DMS 273 treated with DMSO at 0.1 percent for 48 hours (cell line): ENCODE results near the gene KCNA2.

ENCODE experiments used
- DNase-seq: peaks from one replicate; lab custom pipeline; 2025; lab: John Stamatoyannopoulos, UW

Gene KCNA2

DNA sequence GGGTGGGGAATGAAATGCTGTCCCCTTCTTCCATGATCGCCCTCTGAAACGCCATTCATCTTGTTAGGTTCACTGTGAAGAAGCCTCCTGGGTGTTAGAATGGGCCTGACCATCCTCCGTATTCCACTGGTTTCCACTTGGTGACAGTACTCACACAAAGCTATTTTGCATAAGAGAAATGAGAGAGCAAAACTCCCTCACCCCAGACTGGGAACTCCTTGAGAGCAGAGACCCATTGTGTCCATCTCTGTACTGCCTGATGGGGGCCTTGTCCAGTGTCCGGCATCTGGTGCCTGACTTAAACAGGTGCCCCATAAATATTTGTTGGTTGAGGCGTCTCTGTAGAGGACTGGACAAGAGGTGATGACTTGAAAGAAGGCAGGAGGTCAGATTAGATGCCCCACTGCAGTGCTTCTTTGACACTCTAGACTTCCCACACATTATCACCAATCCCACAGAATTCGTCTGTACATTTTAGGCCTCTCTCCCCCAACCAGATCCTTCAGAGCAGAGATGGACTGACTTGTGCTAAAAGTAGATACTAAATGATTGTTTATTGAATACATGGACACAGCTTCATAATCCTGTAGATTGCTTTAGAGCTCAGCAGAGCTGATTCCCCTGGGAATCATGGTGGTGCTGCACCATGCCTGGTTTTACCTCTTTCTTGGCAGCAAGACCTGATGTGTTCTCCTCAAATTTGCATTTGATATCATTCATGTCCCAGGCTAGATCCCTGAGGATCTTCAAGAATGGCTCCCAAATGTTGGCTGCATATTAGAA lies 22.4 kb upstream of the KCNA2 start:
- no peak for DNase-seq

DNA sequence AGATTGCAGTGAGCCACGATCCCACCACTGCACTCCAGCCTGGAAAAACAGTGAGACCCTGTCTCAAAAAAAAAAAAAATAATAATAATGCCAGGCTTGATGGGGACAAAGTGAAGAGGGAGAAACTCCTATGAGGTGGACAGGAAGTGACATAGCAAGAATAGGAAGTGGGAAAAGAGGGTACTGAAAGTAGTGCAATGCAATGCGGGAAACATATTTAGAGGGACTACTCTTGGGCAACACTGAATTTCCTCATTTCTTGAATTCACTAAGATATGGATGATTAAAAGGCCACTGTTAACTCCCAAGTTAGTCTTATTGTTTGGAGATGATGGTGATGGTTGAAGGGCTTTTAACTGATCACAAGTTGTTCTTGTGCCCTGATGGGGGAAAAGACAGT lies 21.6 kb upstream of the KCNA2 start:
- no peak for DNase-seq

DNA sequence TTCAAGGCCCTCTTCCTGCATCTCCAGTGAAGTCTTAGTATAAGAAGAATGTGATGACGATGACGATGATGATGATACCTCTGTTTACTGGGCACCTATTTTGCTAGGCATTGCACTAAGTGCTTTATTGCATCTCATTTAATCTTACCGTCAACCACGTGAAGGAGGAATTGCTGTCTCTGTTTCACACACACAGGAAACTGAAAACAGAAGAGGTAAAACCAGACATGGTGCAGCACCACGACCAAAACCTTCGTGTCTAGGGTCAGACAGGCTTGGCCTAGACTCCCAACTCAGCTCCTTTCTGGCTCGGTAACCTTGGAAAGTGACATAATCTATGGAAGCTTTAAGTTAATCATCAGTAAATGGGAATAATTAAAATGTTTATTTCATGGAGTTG lies 20.7 kb upstream of the KCNA2 start:
- no peak for DNase-seq

DNA sequence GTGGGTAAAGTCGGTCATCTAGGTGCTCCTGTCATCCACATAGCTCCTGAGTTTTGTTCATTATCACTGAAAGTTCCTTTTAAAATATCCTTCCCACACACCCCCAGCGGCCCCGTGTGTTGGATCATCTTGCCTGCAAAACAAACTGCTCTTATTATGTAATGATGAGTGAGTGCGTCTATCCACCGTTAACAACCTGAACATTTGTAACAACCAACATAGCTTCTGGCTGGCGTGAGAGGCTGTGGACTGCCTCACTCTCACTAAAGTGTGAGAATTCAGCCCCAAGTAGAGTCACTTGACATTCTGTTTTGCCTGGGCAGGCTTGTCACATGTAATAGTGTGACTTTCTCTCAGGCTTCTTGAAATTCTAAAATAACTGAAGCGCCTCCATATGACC lies 14.5 kb upstream of the KCNA2 start:
- no peak for DNase-seq

DNA sequence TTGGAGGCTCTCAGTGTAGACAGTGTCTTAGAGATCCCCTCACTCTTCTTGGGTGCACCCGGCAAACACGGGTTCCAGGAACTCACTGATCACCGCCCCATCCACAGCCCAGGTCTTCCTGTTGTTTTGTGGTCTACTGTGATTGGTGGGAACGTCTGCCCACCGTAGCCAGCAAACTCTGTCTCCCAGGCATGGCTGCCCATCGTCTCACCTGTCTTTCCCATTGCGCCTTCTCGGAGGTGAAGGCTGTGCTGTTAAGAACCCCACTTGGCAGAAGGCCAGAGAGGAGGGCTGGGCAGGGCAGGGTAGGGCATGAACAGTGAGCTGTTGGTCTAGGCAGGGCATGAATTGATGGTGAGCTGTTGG lies 14.1 kb upstream of the KCNA2 start:
- DNase-seq: no peak

DNA sequence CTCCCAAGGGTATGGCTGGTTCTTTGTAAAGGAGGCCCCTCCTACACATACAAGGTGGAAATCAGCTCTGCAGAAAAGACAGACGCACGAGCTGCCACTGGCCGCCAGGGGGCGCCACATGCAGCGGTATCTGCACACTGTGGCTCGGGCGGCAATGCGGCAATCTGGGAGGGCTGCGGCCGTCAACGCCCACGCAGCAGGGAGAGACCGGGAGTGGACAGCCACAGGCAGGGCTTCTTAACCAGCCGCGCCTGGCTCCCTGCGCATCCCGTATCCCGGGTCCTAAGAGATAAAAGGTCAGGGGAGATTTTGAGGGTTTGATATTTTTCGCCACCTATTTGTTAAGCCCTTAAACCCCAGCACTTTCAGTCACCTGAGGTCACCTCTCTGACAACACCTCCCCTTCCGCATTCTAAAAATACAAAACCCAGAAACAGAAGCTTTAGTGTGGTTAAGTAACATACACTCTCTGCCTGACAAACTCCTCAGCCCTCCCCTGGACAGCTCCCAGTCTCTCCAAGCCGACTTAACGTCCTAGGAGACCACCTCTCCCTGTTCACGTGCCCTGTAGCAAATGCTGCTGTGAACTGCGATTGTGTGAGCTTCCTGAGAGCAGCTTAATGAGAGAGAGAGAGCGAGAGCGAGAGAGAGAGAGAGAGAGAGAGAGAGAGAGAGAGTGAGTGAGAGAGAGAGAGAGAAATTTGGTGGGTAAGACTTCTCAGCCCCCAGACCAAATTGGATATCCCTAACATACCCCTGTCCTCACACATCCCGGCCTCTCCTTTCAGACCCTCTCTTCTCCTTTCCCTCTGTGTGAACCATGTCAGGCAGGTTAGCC lies 13.5 kb upstream of the KCNA2 start:
- DNase-seq: peak; percentile 48

DNA sequence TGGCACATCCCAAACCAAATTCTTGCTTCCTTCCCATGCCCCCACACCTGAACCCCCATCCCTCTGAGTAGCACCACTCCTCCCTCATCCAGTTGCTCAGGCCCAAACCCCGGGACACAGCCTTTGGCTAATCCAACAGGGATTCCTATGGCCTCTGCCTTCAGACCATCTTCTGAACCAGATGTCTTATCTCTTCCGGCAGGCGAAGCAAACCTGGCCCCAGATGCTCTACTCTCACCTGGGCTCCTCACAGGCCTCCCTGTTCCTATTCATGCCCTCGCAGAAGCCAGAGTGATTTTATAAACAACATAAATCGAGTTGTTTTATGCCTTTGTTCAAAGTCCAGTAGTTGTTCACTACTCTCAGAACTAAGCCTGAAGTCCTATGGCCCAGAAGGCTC lies 12.5 kb upstream of the KCNA2 start:
- no peak for DNase-seq

DNA sequence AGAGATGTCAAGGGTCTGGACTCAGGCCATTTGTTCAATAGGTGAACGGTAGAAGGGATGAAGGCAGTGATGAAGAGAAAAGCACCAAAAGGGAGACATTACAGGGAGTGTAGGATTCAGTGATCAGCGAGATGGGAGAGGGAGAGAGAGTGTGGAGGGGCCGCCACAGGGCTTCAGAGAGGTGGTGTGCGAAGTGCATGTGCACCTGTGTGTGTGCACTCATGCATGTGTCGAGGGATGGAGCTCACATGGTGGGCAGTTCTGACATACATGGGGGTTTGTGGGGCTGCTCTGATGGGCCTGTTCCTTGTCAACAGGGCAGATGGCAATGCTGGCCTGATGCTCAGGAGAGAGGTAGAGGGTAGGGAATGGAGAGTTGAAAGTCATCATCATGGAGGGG lies 11.4 kb upstream of the KCNA2 start:
- no peak for DNase-seq

DNA sequence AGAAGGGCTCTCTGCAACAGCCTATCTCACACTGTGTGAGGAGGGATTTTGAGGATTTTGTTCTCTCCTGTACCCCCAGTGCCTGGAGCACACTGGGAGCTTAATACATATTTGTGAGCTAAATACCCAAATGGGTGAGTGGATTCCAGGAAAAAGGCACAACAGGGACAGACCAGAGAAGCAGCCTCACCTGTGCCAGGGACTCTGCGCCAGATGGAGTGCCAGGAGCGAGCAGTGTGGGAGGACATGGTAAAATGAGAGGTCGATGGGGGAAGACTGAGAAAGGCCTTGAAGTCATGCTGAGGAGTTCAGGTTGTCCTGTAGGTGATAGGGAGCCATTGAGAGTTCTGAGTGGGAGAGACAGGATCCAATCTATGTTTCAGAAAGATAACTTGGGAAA lies 11.0 kb upstream of the KCNA2 start:
- DNase-seq: no peak

DNA sequence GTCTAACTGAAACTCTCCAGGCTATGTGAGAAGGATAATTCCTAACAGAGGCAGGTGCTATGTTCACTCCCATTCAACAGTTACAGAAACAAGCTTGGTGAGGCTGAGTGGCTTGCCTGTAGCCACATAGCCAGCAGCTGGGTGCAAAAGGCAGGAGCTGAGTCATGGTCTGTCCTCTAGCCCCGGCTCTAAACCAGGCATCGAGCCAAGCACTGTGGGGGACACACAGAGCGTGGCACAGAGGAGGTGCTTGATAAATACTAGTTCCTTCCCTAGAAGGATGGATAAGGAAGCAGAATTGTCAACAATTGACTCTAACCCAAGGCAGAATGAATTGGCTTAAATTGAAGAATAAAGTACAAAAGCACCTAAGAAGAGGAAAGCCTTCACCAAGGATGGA lies 10.4 kb upstream of the KCNA2 start:
- no peak for DNase-seq

DNA sequence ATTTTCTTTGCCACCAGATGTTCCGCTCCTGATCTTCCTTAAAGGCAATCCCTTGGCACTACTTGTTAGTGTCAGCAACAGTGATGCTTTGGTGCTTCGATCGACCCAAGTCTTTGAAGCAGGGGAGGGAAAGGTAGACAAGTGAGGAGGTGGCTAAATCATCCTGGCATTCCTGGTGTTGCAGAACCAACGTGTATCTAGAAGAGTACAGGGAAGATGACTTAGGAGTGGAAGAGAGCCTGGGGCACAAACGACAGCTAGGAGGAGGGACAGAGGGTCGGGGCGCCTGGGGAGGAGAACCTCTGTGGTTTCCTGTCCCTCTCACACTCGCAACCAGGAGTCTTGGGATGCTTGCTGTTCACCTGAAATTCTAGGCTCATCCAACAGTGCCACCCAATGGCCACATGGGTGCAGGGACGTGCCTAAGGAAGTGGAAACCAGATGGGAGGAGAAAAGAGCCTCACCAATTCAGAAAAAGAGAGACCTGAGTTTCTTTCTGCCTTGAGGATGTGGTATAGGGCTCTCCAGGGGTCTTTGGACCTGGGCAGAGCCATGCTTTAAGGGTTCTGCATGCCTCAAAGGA lies 9.5 kb upstream of the KCNA2 start:
- DNase-seq: peak; percentile 47

DNA sequence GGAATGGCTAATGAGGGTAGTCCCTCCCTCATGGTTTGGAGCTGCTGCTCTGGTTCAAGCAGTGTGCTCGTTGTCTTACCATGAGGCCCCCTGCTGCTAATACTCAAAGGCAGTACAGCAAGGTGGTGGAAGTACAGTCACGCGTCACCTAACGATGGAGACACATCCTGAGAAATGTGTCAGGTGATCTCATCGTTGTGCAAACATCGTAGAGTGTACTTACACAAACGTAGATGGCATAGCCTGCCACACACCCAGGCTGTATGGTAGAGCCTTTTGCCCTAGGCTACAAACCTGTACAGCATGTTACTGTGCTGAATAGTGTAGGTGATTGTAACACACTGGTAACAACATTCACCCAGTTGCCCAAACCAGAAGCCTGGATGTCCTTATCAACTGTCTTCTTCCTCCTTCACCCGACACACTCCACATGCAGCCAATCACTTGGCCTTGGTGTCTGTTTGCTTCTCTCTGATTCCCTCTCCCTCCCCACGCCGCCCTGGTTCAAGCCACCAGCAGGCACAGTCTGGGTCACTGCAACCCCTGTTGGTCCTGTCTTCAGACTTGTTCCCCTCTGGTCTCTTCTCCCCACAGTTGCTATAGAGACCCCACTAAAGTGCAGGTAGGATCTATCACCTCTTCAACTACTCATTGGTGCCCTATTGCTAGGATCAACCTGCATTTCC lies 6.0 kb upstream of the KCNA2 start:
- no peak for DNase-seq

DNA sequence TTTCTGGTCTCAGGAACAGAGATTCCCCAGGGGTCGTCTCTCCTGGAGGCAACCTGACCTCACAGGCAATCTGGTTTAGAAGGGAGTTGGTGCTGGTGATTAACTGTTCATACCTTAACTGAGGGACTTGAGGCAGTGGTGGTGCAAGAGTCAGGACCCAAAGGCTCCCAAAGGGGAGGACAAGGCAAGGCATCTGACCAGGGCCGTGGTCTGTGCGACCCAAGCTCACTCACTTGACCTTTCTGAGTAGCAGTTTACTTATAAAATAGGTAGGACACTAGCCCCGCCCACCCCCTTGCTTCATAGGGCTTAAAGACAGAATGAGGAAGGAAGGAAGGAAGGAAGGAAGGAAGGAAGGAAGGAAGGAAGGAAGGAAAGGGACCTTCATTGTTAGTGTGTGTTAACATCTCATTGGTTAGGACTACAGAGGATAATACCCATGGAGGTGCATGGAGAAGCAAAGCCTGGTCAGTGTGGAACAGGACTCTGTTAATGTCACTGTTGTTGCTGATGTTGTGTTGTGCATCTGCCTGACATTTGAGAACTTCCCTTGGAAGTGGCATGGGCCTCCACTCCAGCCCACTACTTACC lies 4.6 kb upstream of the KCNA2 start:
- no peak for DNase-seq

DNA sequence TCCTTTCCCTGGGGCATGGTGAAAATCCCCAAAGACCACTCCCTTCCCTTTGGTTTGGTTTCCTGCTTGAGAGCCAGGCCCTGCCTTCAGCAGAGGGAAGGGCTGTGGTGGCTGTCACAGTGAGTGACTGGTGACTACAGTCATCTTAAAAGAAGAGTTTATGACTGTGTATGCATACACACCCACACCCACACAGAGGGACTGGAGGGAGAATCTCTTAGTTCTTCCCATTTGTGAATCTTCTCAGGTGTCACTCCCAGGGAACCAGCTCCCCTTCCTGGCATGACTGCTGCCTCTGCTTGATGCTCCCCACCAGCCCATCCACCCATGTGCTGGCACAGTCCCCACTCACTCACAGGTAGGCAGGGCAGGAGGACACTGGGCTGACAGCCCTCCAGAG lies 3.9 kb upstream of the KCNA2 start:
- no peak for DNase-seq

DNA sequence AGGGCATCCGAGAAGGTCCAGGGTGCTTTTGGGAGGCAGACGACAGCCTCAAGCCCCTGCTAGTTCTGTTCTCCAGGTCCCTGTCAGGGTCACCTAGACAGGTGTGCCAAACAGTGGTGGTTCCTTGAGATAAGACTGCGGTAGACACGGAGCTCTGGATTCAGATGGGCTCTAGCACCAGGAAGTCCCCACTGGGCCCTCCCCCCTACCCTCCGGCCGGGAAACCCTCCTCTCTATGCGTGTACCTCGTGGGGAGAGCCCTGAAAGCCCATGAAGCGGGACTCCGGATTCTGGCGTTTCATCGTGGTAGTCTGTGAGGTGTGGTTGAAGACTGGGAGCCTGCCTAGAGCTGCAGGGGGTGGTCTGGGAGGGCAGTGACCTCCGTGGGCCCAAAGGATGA lies 2.1 kb upstream of the KCNA2 start:
- DNase-seq: no peak

DNA sequence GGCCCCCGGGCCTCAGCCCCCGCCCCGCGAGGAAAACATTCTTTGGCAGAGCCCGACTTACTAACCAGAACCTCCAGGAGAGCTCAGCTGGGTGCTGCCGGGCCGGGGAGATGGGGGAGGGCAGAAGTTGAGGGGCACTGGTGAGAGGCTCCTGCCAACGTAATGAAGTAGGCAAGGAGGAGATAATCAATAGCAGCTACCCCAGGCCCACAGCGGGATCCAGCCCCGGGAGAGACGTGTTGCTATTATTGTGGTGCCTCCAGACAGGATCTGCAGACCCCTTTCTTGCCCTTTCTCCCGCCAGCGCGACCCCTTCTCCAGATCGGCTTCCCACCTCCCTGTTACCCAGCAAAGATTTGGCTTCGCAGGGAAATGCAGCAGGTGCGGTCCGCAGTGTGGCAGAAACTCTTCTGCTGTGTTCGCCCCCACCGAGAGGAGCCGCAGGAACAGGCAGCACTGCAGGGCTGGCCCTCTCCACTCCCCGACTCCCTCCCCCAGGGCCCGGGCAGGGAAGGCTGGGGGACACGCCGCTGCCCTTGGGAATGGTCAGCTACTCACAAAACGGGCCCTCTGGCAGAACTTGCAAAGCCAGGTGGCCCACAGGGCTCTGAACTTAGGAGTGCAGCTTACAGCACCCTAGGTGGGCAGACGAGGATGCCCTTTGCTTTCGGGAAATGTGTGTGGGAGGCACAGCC lies 1.5 kb upstream of the KCNA2 start:
- DNase-seq: no peak

DNA sequence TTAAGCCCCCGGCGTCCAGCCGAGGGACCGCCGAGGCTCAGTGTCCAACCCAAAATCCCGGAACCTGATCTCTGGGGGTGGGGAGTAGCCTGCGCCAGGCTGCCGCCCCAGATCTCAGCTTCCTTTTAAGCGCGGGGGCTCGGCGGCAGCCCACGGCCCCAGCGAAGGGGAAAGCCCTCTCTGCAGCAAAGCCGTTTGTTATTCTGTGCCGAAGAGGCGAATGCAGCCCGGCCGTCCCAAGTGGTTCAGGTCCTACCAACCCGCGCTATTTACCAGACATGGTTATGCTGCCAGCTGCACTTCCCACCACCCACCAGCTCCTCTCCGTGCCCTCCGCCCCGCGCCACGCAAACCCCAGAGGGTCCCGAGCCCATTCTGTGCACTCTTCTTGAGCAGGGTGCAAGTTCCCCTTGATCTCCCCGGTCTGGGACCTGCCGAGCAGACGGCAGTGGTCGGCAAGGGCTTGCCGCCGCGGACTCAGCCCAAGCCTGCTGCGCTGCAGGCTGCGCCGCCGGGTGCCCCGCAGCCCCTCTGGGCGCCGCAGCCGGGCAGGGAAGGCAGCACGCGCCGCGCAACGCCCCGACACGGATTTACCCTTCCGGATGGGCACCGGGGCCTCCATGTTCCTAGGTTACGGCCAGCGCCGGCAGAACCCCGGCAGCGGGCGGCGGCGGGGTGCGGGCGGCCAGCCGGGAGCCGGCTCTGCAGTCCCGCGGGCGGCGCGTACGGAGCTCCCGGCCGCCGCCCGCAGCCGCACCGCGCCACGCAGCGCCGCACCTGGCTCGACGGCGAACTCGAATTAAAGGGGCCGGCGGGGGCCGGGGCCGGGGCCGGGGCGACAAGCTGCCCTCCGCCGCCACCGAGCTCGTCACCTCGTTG lies 738 bp upstream of the KCNA2 start:
- DNase-seq: peak; percentile 16

DNA sequence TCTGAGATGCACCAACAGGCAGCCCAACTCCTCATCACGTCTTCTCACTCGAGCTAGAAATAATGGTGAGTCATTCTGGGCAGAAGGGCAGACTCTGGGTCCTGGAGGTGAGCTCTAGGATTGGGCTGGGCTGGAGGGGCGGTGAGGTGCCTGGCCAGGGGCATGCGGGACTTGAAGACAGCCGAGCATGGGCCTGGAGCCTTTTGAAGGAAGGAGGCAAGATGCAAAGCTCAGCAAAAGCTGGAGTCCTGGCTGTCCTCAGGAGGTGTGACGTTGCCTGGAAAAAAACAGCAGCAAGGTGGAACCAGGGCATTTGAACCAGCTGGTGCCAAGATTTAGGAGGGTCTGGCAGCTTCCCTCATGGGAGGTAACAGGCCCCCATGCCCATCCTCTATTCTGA lies 712 bp downstream of the KCNA2 start:
- no peak for DNase-seq

DNA sequence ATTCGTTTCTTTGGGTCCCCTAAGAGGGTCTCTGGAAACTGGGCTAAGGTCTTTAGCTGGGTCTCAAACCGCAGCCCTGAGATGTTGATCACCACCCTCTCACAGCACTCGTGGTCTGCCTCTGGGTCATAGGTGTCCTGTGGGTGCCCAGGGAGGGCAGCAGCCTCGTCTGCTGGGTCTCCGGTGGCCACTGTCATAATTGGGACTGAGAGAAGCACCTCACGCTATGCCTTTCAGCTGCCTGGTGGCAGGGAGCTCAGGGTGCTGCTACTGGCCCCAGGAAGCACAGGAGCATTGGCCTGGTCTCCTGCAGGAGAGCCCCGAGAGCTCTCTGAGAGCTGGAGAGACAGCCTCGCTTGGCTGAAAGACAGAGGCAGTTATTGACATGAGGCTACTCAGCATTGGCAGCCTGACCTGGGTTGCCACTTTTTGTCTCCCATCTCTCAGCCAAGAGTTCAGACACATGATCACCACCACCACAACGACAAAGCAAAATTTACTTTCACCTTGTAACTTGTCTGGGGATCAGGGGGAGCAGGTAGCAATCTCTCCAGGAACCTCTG lies 1.5 kb downstream of the KCNA2 start:
- DNase-seq: no peak

DNA sequence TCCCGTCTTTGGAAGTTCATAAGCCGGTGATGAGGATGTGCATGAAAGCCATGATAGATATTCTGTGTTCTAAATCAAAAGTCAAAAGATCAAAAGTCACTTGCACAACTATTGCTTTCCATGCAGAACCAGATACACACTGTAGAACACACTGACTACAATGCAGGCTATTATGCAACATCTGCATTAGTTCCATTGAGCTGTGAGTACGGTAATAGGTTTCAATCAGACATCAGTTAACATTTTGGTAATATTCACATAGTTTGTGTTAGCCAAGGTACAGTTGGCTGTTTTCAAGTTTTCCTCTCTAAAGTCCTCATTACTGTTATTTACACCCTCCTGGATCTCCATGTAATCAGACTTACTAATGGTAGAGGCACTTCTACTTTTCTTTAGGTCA lies 3.1 kb downstream of the KCNA2 start:
- DNase-seq: no peak
